ENCODE results near the gene ENTHD1.

Gene ENTHD1

GRCh38 chr22:39712081-39712480 is 181.5 kb downstream of the ENTHD1 start:
- DNase-seq, result no peak

GRCh38 chr22:39710380-39711150 is 183.0 kb downstream of the ENTHD1 start:
- no peak for DNase-seq

- DNase-seq, result no peak
Observed at GRCh38 chr22:39707816-39708215, 185.7 kb downstream of the ENTHD1 start.

GRCh38 chr22:39707351-39707750 is 186.2 kb downstream of the ENTHD1 start:
- DNase-seq, result no peak

- no peak for DNase-seq
Observed at GRCh38 chr22:39706376-39707140, 187.0 kb downstream of the ENTHD1 start.

GRCh38 chr22:39705386-39705785 is 188.2 kb downstream of the ENTHD1 start:
- no peak for DNase-seq

- DNase-seq, result no peak
Observed at GRCh38 chr22:39703928-39704639, 189.5 kb downstream of the ENTHD1 start.

- DNase-seq, result no peak
Observed at GRCh38 chr22:39703091-39703490, 190.5 kb downstream of the ENTHD1 start.

DNA sequence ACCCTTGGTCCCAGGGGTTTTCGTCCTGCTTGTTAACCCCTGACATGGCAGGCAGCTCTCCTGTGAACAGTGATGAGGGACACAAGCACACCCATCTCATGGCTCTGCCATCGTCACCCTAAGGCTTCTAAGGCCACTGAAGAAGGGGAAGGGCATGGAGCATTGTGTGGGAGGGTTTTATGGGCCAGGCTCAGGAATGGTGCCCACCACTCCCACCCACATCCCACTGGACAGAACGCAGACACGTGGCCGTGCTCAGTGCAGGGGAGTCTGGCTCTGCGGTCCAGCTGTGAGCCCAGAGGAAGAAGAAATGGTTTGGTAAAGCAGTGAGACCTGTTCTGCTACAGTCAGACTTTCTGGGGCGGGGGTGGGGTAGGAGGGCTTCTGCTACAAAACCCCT is 193.0 kb downstream of the ENTHD1 start:
- no peak for DNase-seq

GRCh38 chr22:39699631-39700360 is 193.8 kb downstream of the ENTHD1 start:
- no peak for DNase-seq

DNA sequence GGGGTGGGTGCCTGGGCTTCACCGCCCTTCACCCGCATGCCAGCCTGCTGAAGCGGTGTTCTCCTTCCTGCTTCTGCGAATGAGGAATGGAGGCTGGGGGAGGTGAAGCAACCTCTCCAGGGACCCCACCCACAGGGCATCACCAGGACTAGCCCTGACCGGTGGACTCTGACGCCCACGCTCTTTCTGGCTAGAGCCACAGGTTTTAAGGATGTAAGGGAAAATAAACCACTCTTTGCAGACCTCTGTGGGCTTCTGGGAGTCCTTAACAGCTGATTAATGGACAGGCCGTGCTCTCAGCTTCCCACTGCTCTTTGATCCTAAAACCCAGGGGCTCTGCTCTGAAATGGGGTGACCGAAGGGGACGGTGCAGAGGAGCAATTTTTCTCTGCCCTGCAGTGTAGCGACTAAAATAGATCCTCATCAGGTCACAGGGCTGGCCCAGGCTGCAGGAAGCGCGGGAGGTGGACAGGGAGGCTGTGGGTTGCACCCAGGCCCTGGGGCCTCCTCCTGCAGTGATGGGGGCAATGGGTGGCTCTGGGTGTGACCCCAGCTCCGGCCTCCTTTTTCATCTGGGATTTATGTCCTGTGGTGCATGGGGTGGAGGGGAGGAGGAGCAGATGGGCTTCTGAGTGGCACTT is 195.7 kb downstream of the ENTHD1 start:
- DNase-seq, result no peak

DNA sequence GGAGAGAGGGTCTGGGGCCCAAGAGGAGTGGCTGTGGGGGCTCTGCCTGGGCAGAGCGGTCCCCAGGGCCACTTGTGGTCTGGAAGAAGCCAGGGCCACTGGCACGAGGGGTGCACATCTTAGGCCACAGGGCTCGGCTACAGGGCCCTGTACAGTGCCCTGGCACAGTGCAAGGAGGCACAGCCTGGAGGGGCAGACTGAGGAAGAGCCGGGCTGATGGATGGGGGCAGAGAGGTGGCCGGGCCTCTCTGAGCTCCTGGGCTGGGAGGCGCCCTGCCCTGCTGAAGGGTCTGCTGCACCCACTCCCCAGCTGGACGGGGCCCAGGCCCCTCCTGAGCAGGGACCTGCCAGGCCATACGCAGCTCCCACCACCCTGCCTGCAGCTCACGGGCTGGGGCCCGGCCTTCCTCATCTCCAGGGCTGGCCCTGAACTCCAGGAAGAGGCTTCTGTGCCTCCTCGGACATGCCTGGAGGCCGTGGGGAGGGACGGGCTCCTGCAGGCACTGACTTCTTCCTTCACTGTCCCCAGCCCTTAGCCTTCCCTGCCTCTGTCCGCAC is 199.5 kb downstream of the ENTHD1 start:
- no peak for DNase-seq

Data from NCI-H187 treated with DMSO at 0.1 percent for 48 hours (cell line).